ENCODE data around the gene CHRM2. TPM values are rescaled to one million over a fixed set of nuclear protein-coding genes. Genes with fewer than 3 reads are reported as not detected.

CHRM2 gene
- total RNA-seq, 4 donors from 2014 or later, result 9.1 to 20.0 (median 16.3) TPM

DNA sequence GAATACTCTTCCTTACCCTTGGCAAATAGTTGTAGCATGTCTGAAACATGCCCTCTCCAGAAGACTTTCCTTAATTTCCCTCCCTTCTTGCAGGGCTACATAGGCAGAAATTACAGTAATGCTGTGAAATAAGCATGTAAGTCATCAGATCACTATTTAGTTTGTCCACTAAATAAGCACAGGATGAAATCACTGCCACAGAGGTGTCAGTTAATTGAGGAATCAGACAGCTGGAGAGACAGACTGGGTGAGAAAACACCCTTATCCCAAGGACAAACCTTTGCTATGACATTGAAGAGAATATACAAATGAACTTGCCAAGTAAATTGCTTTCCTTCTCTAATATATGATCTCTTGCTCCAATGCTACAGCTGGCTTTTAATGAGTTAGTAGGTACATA, 129.3 kb downstream of the CHRM2 start:
- Histone ChIP-seq H3K9me3 (no peaks in the 10 kb centered on the region), H3K27me3 (no peaks in the 10 kb centered on the region), H3K36me3 (no peaks in the 10 kb centered on the region), H3K4me3 (no peak overlapping the region), H3K4me1 (peaks cover 15 to 36% (median 27%) of the 10 kb centered on the region in 4 donors), H3K27ac (replicated peaks in 1 of 4) (no peak overlapping the region)
- TF ChIP-seq, protein P1, sequence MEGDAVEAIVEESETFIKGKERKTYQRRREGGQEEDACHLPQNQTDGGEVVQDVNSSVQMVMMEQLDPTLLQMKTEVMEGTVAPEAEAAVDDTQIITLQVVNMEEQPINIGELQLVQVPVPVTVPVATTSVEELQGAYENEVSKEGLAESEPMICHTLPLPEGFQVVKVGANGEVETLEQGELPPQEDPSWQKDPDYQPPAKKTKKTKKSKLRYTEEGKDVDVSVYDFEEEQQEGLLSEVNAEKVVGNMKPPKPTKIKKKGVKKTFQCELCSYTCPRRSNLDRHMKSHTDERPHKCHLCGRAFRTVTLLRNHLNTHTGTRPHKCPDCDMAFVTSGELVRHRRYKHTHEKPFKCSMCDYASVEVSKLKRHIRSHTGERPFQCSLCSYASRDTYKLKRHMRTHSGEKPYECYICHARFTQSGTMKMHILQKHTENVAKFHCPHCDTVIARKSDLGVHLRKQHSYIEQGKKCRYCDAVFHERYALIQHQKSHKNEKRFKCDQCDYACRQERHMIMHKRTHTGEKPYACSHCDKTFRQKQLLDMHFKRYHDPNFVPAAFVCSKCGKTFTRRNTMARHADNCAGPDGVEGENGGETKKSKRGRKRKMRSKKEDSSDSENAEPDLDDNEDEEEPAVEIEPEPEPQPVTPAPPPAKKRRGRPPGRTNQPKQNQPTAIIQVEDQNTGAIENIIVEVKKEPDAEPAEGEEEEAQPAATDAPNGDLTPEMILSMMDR (IDR thresholded peaks at IDR 0.05), result no peak
- TF ChIP-seq POLR2A (IDR thresholded peaks at IDR 0.05; ENCODE audit: low read depth) (no peak), EP300 (IDR thresholded peaks at IDR 0.05) (no peak), POLR2AphosphoS5 (IDR thresholded peaks at IDR 0.05) (no peak)
- intact Hi-C loops (cut with DNase I), result no loop called here
- DNase-seq (ENCODE audit: extremely low spot score), result no peak

DNA sequence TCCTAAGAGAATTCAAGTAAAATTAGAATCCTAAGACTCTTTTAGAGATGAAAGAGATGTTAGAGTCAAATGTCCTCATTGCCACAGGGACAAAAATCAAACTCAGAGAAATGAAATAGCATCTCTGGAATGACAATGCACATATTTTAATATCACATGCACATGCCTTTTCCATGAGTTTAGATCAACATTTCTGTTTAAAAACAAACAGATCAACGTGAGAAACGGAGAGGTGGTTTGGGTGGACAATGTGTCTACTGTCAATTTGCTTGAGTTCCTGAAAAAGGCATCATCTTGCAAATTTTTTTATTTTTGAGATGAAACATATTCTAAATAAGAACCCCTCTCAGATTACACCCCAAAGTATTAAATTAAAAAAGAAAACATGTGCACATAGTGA, 130.0 kb downstream of the CHRM2 start:
- H3K4me3 ChIP-seq, result no peak overlapping the region
- H3K27me3 ChIP-seq, result no peaks in the 10 kb centered on the region
- 39% methylated on average over 2 of the region's 2 CpGs for WGBS
- no peak for DNase-seq (ENCODE audit: extremely low spot score)
- H3K27ac ChIP-seq (replicated peaks in 1 of 4), result no peak overlapping the region
- no peak for TF ChIP-seq POLR2AphosphoS5 (IDR thresholded peaks at IDR 0.05)
- TF ChIP-seq POLR2A (IDR thresholded peaks at IDR 0.05; ENCODE audit: low read depth), result no peak
- TF ChIP-seq EP300 (IDR thresholded peaks at IDR 0.05), result no peak
- TF ChIP-seq, protein P1 (IDR thresholded peaks at IDR 0.05), result no peak
- H3K9me3 ChIP-seq, result no peaks in the 10 kb centered on the region
- H3K4me1 ChIP-seq, result peaks cover 15 to 44% (median 31%) of the 10 kb centered on the region in 4 donors
- no peaks in the 10 kb centered on the region for H3K36me3 ChIP-seq
- intact Hi-C loops (cut with DNase I), result no loop called here

DNA sequence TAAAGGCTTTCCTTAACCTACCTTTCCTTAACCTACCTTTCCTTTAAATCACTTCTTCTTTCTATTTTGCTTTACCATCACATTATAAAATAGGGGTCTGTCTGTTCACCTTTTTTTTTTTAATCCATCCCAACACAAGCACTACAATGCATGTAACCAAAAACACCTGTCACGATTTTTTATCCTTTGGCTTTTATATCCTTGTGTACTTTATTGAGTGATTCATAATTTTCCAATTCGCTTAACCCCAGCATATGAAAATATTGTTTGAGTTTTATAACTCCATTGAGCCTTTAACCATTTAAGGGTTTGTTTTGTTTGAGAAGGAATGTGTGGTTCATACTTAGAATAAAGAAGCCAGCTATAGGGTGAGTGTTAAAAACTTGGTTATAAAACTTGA, 132.2 kb downstream of the CHRM2 start:
- TF ChIP-seq, protein P1 (IDR thresholded peaks at IDR 0.05), result no peak
- TF ChIP-seq POLR2A (IDR thresholded peaks at IDR 0.05; ENCODE audit: low read depth), result no peak
- Histone ChIP-seq H3K27me3 (no peaks in the 10 kb centered on the region), H3K36me3 (no peaks in the 10 kb centered on the region), H3K4me3 (no peak overlapping the region), H3K27ac (replicated peaks in 1 of 4) (peak overlapping the region in 1 of 4 donors; percentile 35), H3K9me3 (no peaks in the 10 kb centered on the region), H3K4me1 (peaks cover 21 to 50% (median 33%) of the 10 kb centered on the region in 4 donors)
- no peak for DNase-seq (ENCODE audit: extremely low spot score)
- 59% methylated on average over 2 of the region's 2 CpGs for WGBS
- intact Hi-C loops (cut with DNase I), result no loop called here

DNA sequence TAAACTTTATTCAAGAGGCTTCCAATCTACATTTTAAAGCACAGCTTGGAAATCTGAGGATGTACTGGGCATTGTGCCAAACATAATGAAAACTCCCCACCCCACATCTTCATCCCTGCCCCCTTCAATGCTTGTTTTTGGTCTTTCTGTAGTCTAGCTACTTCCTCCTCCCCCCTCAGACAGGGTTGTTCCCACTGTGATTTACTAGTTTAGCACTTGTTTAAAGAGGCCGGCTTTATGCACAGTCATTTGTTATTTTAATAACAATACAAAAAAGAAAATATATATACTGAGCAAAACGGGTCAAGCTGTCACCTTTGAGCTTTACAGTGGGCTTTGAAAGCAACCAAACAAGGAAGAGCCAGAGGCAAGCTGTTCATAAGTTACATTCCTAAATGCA, 132.6 kb downstream of the CHRM2 start:
- Histone ChIP-seq H3K4me1 (peaks cover 25 to 54% (median 37%) of the 10 kb centered on the region in 4 donors), H3K27me3 (no peaks in the 10 kb centered on the region), H3K4me3 (no peak overlapping the region), H3K36me3 (no peaks in the 10 kb centered on the region), H3K9me3 (no peaks in the 10 kb centered on the region), H3K27ac (replicated peaks in 1 of 4) (peak overlapping the region in 2 of 4 donors; percentile 4 to 35)
- TF ChIP-seq, protein P1 (IDR thresholded peaks at IDR 0.05), result no peak
- TF ChIP-seq EP300 (IDR thresholded peaks at IDR 0.05), result no peak
- TF ChIP-seq POLR2AphosphoS5 (IDR thresholded peaks at IDR 0.05), result no peak
- no peak for TF ChIP-seq POLR2A (IDR thresholded peaks at IDR 0.05; ENCODE audit: low read depth)
- WGBS, result 20% methylated on average over 2 of the region's 2 CpGs
- intact Hi-C loops (cut with DNase I), result no loop called here
- no peak for DNase-seq (ENCODE audit: extremely low spot score)

DNA sequence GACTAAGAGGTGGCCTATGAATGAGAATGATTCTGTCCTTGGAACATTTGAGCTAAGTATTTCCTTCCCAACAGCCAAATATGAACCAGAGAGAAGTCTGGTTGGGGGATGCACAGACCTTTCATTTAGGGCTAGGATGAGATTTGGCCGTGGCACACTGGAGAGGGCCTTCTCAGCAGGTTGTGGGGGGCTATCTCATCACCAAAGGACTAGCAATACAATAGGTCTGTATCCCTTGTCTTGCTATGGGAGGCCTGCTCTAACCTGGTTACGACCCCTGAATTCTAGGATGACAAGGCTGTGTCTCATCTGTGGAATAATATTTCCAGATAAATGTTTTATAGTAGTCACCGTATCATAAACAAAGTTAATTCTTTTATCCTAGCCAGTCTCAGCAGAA, 133.0 kb downstream of the CHRM2 start:
- DNase-seq (ENCODE audit: extremely low spot score), result no peak
- Histone ChIP-seq H3K4me3 (no peak overlapping the region), H3K36me3 (no peaks in the 10 kb centered on the region), H3K27me3 (no peaks in the 10 kb centered on the region), H3K4me1 (peaks cover 29 to 59% (median 42%) of the 10 kb centered on the region in 4 donors), H3K9me3 (no peaks in the 10 kb centered on the region), H3K27ac (replicated peaks in 1 of 4) (peak overlapping the region in 2 of 4 donors; percentile 4 to 35)
- 76% methylated on average over 3 of the region's 3 CpGs for WGBS
- intact Hi-C loops (cut with DNase I), result no loop called here
- TF ChIP-seq, protein P1 (IDR thresholded peaks at IDR 0.05), result no peak
- no peak for TF ChIP-seq POLR2AphosphoS5 (IDR thresholded peaks at IDR 0.05)
- TF ChIP-seq EP300 (IDR thresholded peaks at IDR 0.05), result no peak
- no peak for TF ChIP-seq POLR2A (IDR thresholded peaks at IDR 0.05; ENCODE audit: low read depth)
